Measurements from ENCODE around the gene RC3H1. TPM values are rescaled to one million over a fixed set of nuclear protein-coding genes. Genes with fewer than 3 reads are reported as not detected.
A peak's percentile ranks its signal among the peaks of the same experiment; 100 is the strongest.

Gene RC3H1
- polyA plus RNA-seq, 2 of the 4 experiments (the other 2 are of a cell fraction): 4.0 to 12.7 TPM

- Histone ChIP-seq H3K27ac (no peak overlapping the region), H3K4me2 (no peak overlapping the region), H3K4me3 (no peak overlapping the region), H3K9me3 (no peaks in the 10 kb centered on the region), H3K4me1 (peaks cover 7% of the 10 kb centered on the region; the same call in 2 of the 3 replicates)
- FAIRE-seq (no peak), DNase-seq (ENCODE audit: low read depth in 1 of 2, low spot score in 1 of 2) (no peak), ATAC-seq (no peak)
- ChIA-PET POLR2A (interaction anchor here (0.9 kb wide), 1 partner anchor 9 kb away, joined by 3 read pairs; the partner anchor contains the start of gene RC3H1), CTCF (interaction anchor here (1.2 kb wide), 1 partner anchor 9 kb away, joined by 3 read pairs; no protein-coding TSS in a partner anchor)
- TF ChIP-seq HOXB13 (CRISPR knock-in tag; IDR thresholded peaks at IDR 0.05; ENCODE audit: low read depth) (no peak), ZC3H11A (IDR thresholded peaks at IDR 0.05) (no peak), JUN (IDR thresholded peaks at IDR 0.05) (no peak), NPAS2 (CRISPR knock-in tag; IDR thresholded peaks at IDR 0.05; ENCODE audit: borderline replicate concordance) (no peak), FOSB (CRISPR knock-in tag; IDR thresholded peaks at IDR 0.05) (no peak), RAD21 (conservative IDR thresholded peaks at IDR 0.05 in 1 of 2, IDR thresholded peaks at IDR 0.05 in 1 of 2) (no peak), ESRRA (IDR thresholded peaks at IDR 0.05; ENCODE audit: borderline replicate concordance, low read length) (no peak), POLR2A (IDR thresholded peaks at IDR 0.05; ENCODE audit: low read length) (no peak)
- WGBS (ENCODE audit: missing lambda C conversion rate): 63% methylated on average over 2 of the region's 2 CpGs
These were observed 8.9 kb upstream of the RC3H1 start for GRCh38 chr1:174031099-174031498.

- Histone ChIP-seq H3K4me2 (no peak overlapping the region), H3K9me3 (no peaks in the 10 kb centered on the region), H3K4me3 (no peak overlapping the region), H3K4me1 (peaks cover 10% of the 10 kb centered on the region), H3K27ac (no peak overlapping the region)
- ChIA-PET CTCF (no interaction called here), POLR2A (interaction anchor here (1.2 kb wide), 1 partner anchor 160 kb away, joined by 3 read pairs; the partner anchor contains the start of genes GAS5 and ZBTB37)
- no peak for TF ChIP-seq PBX3 (IDR thresholded peaks at IDR 0.05)
- TF ChIP-seq EP300 (IDR thresholded peaks at IDR 0.05): no peak
- TF ChIP-seq HOXA7 (CRISPR knock-in tag; IDR thresholded peaks at IDR 0.05): no peak
- DNase-seq (ENCODE audit: low read depth in 1 of 2, low spot score in 1 of 2): no peak
- ATAC-seq: no peak
- no peak for FAIRE-seq
These were observed 6.3 kb upstream of the RC3H1 start for GRCh38 chr1:174028495-174028894.

GRCh38 chr1:174023440-174023839, 1.3 kb upstream of the RC3H1 start:
- peak; percentile 34 to 81 for DNase-seq (ENCODE audit: low read depth in 1 of 2, low spot score in 1 of 2)
- Histone ChIP-seq H3K27ac (peak overlapping the region; percentile 89 to 99), H3K4me1 (peaks cover 33% of the 10 kb centered on the region), H3K4me2 (peak overlapping the region; percentile 87), H3K9me3 (no peaks in the 10 kb centered on the region), H3K4me3 (no peak overlapping the region)
- no peak for FAIRE-seq
- ChIA-PET POLR2A (interaction anchor here (1.0 to 2.3 kb wide), 3 partner anchors 13 to 155 kb away, joined by 3 to 24 read pairs (median 7); partner anchors contain the start of genes GAS5 and ZBTB37), CTCF (interaction anchor here (1.5 to 1.6 kb wide), 2 partner anchors 12 to 18 kb away, joined by 4 read pairs; no protein-coding TSS in a partner anchor)
- peak; percentile 23 to 55; a peak in 4 of 6 replicates for ATAC-seq
- WGBS (ENCODE audit: missing lambda C conversion rate): 20% methylated on average over 3 of the region's 3 CpGs
- TF ChIP-seq RCOR1 (IDR thresholded peaks at IDR 0.05; ENCODE audit: low read depth, low read length): no peak
- TF ChIP-seq PBX3 (IDR thresholded peaks at IDR 0.05): no peak
- no peak for TF ChIP-seq NPAS2 (CRISPR knock-in tag; IDR thresholded peaks at IDR 0.05; ENCODE audit: borderline replicate concordance)
- TF ChIP-seq ZFP36 (IDR thresholded peaks at IDR 0.05; ENCODE audit: borderline replicate concordance, partially characterized antibody): no peak
- no peak for TF ChIP-seq ELK1 (IDR thresholded peaks at IDR 0.05; ENCODE audit: low read depth, low read length)
- TF ChIP-seq HMGXB4 (CRISPR knock-in tag; IDR thresholded peaks at IDR 0.05; ENCODE audit: borderline replicate concordance): no peak
- TF ChIP-seq ATOH8 (CRISPR knock-in tag; IDR thresholded peaks at IDR 0.05; ENCODE audit: low read depth): no peak
- TF ChIP-seq MYC (IDR thresholded peaks at IDR 0.05; ENCODE audit: borderline replicate concordance, low read length): no peak
